ENCODE results near the gene MAP3K3. TPM values are rescaled to one million over a fixed set of nuclear protein-coding genes. Genes with fewer than 3 reads are reported as not detected.

MAP3K3 gene
- total RNA-seq, 1 experiment from 2014 or later, result 24.3 TPM

- DNase-seq, result no peak
Observed at GRCh38 chr17:63685041-63685440, 62.8 kb downstream of the MAP3K3 start.

More at GRCh38 chr17:63685041-63685440, 62.8 kb downstream of the MAP3K3 start:
- no peak overlapping the region for H2BK20ac ChIP-seq (ENCODE audit: low read depth, low read length, poor library complexity, severe bottlenecking)
- no peak overlapping the region for H4K8ac ChIP-seq (replicated peaks; ENCODE audit: insufficient read length, low read depth, low read length)
- no peaks in the 10 kb centered on the region for H3K9me3 ChIP-seq (ENCODE audit: control insufficient read depth, low read depth, low read length)
- H3K4me1 Mint-ChIP-seq, result peaks cover 7 to 11% of the 10 kb centered on the region in 2 experiments
- no peak for TF ChIP-seq CTCF (conservative IDR thresholded peaks at IDR 0.05)
- no peak overlapping the region for H3K14ac ChIP-seq (ENCODE audit: insufficient read depth, low read length)
- no peaks in the 10 kb centered on the region for H3K4me1 ChIP-seq (ENCODE audit: insufficient read depth, low read length)
- no peak overlapping the region for H4K91ac ChIP-seq (ENCODE audit: insufficient read length, low read depth, low read length)
- no peak overlapping the region for H2BK12ac ChIP-seq (ENCODE audit: insufficient read length, low read depth, low read length)
- no CpG with 5 or more reads among the region's 2 CpGs for WGBS (ENCODE audit: extremely low coverage, insufficient read length, low lambda C conversion rate)
- H3K27ac Mint-ChIP-seq, result no peak overlapping the region
- H3K9ac ChIP-seq (ENCODE audit: extremely low read depth, insufficient read length, low read length), result no peak overlapping the region
- H3K4me3 Mint-ChIP-seq, result no peak overlapping the region
- H3K23me2 ChIP-seq (ENCODE audit: insufficient read length, low read depth, low read length, poor library complexity, severe bottlenecking), result no peaks in the 10 kb centered on the region
- peaks cover 2 to 12% (median 3%) of the 10 kb centered on the region in 3 experiments; a peak in 5 of 7 replicates for H3K36me3 Mint-ChIP-seq (ENCODE audit: insufficient read depth in 1 of 3, low read depth in 3 of 3)
- no peak overlapping the region for H2BK15ac ChIP-seq (ENCODE audit: low read depth, low read length)
- H2AFZ ChIP-seq (ENCODE audit: low read length), result no peak overlapping the region
- H4K20me1 ChIP-seq (ENCODE audit: control insufficient read depth, insufficient read depth, insufficient read length), result no peaks in the 10 kb centered on the region
- H3K56ac ChIP-seq (ENCODE audit: insufficient read length, low read depth, low read length), result no peak overlapping the region
- H3T11ph ChIP-seq (ENCODE audit: low read length), result no peak overlapping the region
- H2AK5ac ChIP-seq (ENCODE audit: insufficient read length, low read length), result no peak overlapping the region
- H3K79me1 ChIP-seq (ENCODE audit: insufficient read depth, low read depth, low read length, poor library complexity, severe bottlenecking), result no peaks in the 10 kb centered on the region
- H3K9me3 Mint-ChIP-seq, result no peaks in the 10 kb centered on the region
- H3K4me2 ChIP-seq (ENCODE audit: insufficient read depth, insufficient read length, low read length), result no peak overlapping the region
- H3K27me3 ChIP-seq (ENCODE audit: insufficient read depth, low read length), result no peaks in the 10 kb centered on the region
- no peak overlapping the region for H3K4ac ChIP-seq (ENCODE audit: low read depth, low read length)
- H2BK5ac ChIP-seq (ENCODE audit: insufficient read length, low read length), result no peak overlapping the region
- H3K27me3 Mint-ChIP-seq (ENCODE audit: low read depth), result no peaks in the 10 kb centered on the region
- H4K5ac ChIP-seq (ENCODE audit: insufficient read length, low read depth, low read length), result no peak overlapping the region
- H3K18ac ChIP-seq (ENCODE audit: insufficient read length, low read depth, low read length), result no peak overlapping the region
- H3K23ac ChIP-seq (ENCODE audit: insufficient read length, low read depth, low read length), result no peak overlapping the region
- H2BK120ac ChIP-seq (ENCODE audit: low read depth, low read length, poor library complexity, severe bottlenecking), result no peak overlapping the region
- H3K79me2 ChIP-seq (ENCODE audit: insufficient read depth, low read length), result no peaks in the 10 kb centered on the region
- no peak overlapping the region for H3K27ac ChIP-seq (ENCODE audit: insufficient read length, low read depth, low read length)
